LoVo (cell line): ENCODE results near the gene SNRK.

Experiments used
- DNase-seq: peaks from one replicate; pipeline ENCODE4 v3.0.0-alpha.2; 2016; ENCODE audit warnings: low spot score

The SNRK gene, protein sequence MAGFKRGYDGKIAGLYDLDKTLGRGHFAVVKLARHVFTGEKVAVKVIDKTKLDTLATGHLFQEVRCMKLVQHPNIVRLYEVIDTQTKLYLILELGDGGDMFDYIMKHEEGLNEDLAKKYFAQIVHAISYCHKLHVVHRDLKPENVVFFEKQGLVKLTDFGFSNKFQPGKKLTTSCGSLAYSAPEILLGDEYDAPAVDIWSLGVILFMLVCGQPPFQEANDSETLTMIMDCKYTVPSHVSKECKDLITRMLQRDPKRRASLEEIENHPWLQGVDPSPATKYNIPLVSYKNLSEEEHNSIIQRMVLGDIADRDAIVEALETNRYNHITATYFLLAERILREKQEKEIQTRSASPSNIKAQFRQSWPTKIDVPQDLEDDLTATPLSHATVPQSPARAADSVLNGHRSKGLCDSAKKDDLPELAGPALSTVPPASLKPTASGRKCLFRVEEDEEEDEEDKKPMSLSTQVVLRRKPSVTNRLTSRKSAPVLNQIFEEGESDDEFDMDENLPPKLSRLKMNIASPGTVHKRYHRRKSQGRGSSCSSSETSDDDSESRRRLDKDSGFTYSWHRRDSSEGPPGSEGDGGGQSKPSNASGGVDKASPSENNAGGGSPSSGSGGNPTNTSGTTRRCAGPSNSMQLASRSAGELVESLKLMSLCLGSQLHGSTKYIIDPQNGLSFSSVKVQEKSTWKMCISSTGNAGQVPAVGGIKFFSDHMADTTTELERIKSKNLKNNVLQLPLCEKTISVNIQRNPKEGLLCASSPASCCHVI

GRCh38 chr3:43286115-43286840, at the start of gene SNRK:
Gene SNRK (plus strand): TSS chr3:43286540. CDS start chr3:43303204, 16,664 bp downstream.
- DNase-seq, result peak; percentile 83

DNA sequence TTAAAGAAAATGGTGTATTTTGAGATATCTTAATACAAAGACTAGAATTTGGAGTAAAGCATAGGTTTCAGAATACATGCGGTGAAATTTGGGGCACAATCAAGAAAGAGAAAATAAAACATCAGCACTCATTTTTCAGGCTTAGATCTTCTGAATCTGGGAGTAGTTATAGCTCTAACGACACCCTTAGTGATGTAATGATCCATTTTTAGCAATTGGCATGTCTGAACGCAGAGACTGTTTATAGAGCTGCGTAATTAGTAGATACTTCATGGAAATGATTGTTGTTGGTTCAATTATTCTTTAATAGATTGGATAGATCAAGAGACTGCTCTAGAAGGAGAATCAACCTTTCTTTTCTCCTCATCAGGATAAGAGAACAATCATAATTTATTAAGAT, 47.5 kb upstream of the SNRK start:
- DNase-seq, result no peak

GRCh38 chr3:43239755-43240154, 46.6 kb upstream of the SNRK start:
- DNase-seq, result no peak

- DNase-seq, result no peak
Observed at GRCh38 chr3:43243590-43244587, 42.5 kb upstream of the SNRK start.

- DNase-seq, result no peak
Observed at GRCh38 chr3:43244694-43245093, 41.6 kb upstream of the SNRK start.

DNA sequence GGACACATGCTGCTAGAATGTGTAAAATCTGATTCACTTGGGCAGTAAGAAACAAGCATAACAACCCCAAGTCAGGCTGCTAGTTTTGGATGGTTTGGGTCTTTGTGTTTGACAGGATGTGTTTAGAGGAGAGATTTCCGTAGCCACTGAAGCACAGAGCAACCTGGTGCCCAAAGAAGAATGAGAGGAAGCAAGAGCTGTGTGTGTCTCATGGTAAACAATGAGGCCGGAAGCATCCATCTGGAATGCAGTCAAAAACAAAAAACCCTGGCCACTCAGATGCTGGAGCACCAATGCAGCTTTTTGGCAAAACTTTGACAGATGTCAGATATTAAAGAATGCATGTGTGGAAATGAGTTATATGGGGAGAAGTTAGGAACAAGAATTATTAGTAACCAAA, 39.4 kb upstream of the SNRK start:
- no peak for DNase-seq

DNA sequence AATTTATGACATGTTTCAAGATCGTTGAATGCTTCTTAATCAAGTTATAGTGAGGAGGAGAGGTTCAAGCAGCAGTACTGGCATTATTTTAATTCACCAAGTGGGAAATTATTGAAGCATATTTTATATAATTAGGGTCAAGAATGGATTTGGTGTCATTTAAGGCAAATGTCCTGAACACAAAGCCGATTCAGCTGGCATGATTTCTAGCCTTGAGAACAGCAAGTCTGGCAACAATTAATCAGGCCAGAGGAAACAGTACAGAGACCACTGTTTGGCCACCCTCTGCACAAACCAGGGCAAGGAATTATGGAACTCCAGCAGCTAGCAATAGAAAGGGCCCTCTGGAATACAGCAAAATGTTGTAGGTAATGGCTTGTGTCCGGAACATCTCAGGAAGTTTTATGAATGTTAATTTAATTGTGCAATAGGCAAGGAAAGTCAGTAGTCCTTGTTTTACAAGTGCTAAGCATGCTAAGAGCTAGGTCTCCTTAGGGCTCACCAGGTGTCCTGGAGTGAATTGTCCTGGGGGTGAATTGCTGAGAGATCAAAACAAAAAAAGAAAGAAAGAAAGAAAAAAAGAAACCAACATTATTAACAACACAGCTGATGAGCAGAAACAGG, 38.7 kb upstream of the SNRK start:
- DNase-seq, result no peak

DNA sequence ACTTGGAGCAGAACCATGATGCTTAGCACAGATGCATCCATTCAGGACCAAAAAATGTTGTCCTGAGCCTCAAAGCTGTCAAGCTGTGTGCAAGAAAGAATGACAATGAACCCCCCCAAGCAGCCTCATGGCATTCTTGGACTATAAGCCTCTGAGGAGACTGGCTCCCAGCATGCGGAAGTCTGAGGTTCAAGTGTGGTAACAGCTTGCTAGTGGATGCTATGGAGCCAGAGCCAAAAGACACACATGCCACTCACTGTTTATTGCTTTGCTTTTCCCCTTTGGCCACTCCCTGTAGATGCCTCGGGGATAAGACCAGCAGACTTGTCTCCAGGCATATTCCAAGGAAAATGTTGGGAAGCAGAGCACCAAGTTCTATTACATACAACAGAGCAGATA, 38.2 kb upstream of the SNRK start:
- no peak for DNase-seq

DNA sequence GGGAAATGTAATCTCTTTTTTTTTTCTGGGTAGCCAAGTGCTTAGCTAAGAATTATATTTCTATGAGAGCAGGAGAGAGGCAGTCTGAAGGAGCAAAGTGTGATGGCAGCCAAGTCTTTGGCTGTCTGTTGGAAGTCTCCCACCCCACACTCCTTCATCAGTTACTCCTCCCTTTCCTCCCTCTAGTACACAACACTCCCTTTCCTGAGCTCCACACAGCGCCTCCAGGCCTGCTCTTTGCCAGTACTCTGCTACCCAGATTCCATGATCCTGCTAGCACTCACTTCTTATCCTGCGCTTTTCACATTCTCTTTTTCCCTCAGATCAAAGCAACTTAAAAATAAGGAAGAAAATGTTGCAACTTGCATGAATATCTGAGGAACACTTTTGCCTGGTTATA, 37.4 kb upstream of the SNRK start:
- DNase-seq, result no peak

DNA sequence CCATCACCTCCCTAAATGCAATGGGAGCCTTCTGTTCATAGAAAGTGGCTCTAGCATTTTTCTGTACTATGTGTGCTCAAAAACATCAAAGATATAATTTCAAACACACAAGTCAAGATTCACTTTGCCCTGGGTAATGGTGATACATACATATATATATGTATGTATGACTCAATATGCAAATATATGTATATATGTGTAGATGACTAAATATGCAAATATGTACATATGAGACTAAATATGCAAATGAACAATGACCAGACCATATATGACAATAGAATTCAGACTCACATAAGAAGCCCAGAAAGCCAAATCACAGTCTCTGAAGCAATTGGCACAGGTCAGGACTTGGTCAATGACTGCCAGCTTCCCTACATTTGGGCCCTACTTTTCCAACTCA, 36.9 kb upstream of the SNRK start:
- DNase-seq, result no peak

DNA sequence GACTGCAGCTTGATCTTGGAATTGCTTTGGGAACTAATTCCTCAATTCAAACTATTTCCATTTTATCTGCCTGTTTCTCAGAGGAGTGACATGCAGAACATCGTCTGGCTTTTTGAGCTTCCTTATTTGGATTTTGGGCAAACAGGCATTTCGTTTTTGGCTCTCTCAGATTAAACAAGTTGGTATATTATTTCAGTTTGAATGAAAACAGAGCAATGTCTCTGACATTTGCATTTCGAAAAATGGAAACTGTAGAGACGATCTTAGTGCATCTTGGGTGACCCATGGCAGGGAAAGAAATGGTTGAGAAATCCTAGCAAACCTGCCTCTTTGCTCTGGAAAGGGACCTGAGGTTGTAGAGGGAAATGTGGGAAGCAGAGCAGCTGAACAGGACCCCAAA, 33.0 kb upstream of the SNRK start:
- DNase-seq, result no peak

GRCh38 chr3:43254125-43254524, 32.2 kb upstream of the SNRK start:
- no peak for DNase-seq

DNA sequence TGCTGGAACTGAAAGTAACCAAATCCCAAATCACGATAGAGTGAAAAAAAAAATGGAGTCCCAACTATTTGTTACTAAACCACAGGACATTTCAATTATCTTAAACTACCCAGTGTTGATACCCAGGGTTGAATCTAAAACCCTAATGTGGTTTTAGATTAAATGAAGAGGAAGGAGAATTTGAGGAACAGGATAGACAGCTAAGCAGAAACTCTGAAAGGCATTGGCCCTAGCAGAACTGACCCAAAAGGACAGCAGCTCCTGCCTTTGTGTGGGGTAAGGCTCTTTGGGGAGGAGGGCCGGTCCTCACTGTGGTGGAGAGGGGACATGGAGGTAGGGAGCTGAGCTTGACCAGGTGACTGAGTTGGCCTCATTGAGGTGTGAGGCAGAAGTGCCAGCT, 30.7 kb upstream of the SNRK start:
- no peak for DNase-seq

- DNase-seq, result no peak
Observed at GRCh38 chr3:43256714-43257461, 29.5 kb upstream of the SNRK start.

GRCh38 chr3:43257850-43258249, 28.5 kb upstream of the SNRK start:
- no peak for DNase-seq

GRCh38 chr3:43259626-43260025, 26.7 kb upstream of the SNRK start:
- DNase-seq, result no peak

DNA sequence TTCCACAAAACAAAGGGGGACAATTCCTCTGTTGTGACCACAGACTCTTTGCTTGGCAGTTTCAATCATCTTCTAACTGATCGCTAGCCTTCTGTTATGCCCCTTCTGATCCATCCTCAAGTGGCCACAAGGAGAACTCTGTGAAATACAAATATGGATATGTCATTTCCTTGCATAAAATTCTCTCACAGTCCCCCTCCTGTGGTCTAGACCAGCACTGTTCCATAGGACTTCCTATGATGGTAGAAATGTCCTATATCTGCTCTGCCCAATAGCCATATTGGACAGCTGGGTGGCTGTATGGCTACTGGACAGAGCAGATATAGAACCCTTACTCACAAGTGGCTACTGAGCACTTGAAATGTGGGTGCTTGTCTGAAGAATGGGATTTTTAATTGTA, 25.9 kb upstream of the SNRK start:
- no peak for DNase-seq

DNA sequence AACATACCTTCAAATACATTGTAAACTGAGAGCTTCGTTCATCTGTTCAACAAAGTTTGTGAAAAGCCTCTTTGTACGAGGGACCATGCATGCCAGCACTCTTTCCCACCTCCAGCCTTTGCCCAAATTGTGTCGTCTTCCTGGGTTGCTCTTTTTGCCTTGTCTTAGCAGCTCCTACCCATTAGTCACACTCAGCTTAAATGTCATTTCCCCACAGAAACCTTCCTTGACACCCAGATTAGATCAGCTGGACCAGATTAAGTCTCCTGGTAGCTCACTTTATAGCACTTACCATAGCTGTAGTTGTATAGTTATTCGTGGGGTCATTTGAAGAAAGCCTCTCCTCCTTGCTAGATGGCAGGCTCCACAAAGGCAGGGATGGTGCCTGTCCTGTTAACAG, 24.1 kb upstream of the SNRK start:
- DNase-seq, result no peak

DNA sequence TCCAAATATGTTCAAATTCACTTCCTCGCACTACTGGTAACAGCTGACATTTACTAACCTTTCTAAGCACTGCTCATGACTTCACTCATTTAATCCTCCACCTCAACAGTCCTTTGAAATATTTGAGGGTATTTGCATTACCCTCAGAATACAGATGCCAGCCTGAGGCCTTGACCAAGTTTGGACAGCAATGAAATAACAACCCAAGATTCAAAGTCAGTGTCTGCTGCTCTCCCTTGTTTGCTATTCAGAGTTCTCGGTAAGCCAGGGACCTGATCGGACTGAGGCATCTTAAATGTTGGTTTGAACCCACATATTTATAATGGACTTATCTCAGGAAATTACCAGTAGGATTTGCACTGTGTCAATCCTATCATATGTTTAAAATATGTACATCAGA, 19.9 kb upstream of the SNRK start:
- no peak for DNase-seq

DNA sequence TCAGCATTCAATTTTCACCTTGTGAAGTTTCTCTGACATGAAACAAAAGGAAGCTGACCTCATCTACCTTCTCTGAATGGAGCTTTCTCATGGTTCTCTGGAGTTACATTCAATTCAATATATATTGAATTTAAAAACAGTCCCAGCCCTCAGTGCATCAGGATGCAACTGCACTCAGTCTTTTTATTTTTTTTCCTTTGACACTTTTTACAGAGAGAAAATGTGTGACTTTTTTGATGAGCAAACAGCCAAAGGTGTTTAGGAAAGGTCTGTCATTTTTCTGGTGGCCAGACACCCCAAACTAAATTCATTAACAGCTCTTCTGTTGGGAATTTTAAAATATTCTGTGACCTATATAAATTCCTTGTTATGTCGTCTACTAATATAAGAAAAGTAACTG, 19.3 kb upstream of the SNRK start:
- no peak for DNase-seq
